Measurements from ENCODE around the gene TLDC2.
"Not testable (repeated sequence)": the region's sequence is repeated elsewhere in the genome, so short reads cannot be mapped to it uniquely, and the experiment has no call there.

Gene TLDC2

DNA sequence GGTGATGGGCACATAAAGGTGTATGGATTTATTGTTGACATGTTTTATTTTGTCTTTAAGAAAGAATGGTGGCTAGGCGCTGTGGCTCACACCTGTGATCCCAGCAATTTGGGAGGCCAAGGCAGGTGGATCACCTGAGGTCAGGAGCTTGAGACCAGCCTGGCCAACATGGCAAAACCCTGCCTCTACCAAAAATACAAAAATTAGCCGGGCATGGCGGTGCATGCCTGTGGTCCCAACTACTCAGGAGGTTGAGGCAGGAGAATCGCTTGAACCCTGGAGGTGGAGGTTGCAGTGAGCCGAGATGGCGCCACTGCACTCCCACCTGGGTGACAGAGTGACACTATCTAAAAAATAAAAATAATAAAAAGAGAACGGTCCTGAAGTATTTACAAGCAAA, 30.1 kb downstream of the TLDC2 start:
- not testable (repeated sequence) for DNase-seq (ENCODE audit: low read depth in 2 of 2)

- DNase-seq (ENCODE audit: low read depth in 2 of 2): no peak
Observed at GRCh38 chr20:36908603-36909002, 32.7 kb downstream of the TLDC2 start.

- DNase-seq (ENCODE audit: low read depth in 2 of 2): no peak
Observed at GRCh38 chr20:36916199-36916598, 40.3 kb downstream of the TLDC2 start.

DNA sequence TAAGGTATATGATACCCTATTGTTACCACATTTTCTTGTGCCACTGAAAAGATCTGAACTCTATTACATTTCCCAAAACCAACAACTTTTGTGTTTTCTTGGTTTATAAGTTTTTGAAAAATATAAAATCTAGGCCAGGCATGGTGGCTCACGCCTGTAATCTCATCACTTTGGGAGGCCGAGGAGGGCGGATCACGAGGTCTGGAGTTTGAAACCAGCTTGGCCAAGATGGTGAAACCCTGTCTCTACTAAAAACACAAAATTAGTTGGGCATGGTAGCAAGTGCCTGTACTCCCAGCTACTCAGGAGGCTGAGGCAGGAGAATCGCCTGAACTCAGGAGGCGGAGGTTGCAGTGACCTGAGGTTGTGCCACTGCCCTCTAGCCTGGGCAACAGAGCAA, 41.3 kb downstream of the TLDC2 start:
- no peak for DNase-seq (ENCODE audit: low read depth in 2 of 2)

GRCh38 chr20:36917943-36918342, 42.0 kb downstream of the TLDC2 start:
- DNase-seq (ENCODE audit: low read depth in 2 of 2): no peak

DNA sequence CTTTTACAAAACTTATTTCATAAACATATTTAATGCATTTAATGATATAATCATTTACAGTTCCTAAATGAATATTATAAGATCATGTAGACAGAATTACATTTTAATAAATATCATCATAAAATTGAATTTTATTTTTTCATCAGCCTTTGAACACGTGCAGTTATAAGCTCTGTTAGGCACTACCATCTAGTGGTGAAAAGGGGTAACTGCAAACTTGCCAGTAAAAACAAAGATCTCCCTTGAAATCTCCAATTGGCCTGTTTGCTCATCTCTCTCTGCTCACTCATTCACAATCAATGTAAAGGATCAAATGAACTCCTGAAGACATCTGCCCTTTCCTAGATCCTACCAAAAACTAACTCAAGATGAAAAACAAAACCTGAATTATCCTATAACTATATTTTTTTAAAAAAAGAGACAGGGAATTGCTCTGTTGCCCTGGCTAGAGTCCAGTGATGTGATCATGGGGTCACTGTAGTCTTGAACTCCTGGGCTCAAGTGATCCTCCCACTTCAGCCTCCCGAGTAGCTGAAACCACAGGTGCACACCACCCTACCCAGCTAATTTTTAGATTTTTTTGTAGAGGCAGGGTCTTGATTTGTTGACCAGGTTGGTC, 43.9 kb downstream of the TLDC2 start:
- DNase-seq (ENCODE audit: low read depth in 2 of 2): peak in 1 of 2 donors; percentile 36

GRCh38 chr20:36920334-36920730, 44.4 kb downstream of the TLDC2 start:
- no peak for DNase-seq (ENCODE audit: low read depth in 2 of 2)

DNA sequence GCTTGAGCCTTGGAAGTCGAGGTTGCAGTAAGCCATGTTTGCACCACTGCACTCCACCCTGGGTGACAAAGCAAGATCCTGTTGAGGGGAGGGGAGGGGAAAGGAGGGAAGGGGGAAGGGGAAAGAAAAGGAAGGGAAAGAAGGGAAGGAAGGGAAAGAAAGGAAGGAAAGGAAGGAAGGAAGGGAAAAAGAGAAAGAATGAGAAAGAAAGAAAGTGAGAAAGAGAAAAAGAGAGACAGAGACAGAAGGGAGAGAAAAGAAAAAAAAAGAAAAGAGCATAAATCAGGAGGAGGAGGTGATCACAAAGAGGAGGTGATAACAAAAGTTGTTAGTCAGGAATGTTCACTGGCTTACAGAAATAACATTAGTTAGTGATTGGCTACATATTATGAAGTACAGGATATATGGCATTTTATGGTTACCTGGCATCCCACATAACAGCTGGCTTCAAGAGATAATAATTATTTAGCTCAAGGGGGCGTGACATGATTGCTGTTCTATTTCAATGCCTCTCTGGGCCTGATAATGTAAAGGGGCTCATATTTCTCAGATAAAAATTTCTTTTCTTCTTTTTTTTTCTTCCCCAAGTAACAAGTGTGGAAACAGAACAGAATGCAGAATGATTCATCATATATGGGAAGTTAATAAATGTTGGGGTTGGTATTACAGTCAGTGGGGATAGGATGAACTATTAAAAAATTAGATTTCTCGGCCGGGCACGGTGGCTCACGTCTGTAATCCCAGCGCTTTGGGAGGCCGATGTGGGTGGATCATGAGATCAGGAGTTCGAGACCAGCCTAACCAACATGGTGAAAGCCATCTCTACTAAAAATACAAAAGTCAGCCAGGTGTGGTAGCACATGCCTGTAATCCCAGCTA, 48.5 kb downstream of the TLDC2 start:
- DNase-seq (ENCODE audit: low read depth in 2 of 2): no peak

DNA sequence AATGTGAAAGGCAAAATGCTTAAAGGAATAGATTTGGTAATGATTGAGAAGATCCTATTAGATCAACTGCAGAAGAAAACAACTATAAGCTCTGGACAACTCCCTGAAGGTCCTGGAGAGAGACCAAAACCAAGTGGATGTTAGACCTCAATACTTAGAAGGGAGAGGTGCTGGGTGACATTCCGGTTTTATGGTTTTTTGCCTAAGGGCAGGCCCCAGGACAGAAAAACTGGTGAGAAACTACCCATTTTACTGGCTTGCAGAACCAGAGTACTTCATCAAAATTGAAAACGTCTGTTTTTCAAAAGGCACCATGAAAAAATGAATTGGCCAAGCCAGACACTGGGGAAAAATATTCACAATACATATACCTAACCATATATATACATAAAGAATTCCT, 49.3 kb downstream of the TLDC2 start:
- DNase-seq (ENCODE audit: low read depth in 2 of 2): no peak

- DNase-seq (ENCODE audit: low read depth in 2 of 2): no peak
Observed at GRCh38 chr20:36926653-36927200, 50.8 kb downstream of the TLDC2 start.

DNA sequence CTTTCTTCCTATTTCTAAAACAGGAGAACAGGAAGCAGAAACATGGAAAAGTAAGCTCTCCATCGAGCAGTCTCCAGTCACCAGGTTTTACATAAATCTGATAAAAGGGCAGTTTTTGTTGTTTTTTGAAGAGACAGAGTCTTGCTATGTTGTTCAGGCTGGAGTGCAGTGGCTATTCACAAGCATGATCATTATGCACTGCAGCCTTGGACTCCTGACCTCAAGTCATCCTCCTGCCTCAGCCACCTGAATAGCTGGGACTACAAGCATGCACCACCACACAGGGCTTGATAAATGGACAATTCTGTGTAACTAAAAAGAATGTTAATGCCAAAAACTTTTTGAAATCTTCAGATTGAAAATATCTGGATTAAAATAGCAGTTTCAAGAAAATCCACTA, 51.8 kb downstream of the TLDC2 start:
- DNase-seq (ENCODE audit: low read depth in 2 of 2): no peak

DNA sequence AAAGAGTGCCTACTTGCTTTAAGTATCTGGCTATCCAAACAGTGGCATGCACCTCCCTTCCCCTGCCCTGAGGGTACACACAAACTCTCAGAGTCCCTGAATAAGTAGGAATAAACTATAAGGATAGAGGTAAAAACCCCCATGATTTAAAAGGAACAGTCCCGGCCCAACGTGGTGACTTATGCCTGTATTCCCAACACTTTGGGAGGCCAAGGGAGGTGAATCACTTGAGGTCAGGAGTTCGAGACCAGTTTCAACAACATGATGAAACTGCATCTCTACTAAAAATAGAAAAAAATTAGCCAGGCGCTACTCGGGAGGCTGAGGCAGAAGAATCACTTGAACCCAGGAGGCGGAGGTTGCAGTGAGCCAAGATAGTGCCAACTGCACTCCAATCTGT, 53.4 kb downstream of the TLDC2 start:
- no peak for DNase-seq (ENCODE audit: low read depth in 2 of 2)

GRCh38 chr20:36929691-36930090, 53.8 kb downstream of the TLDC2 start:
- DNase-seq (ENCODE audit: low read depth in 2 of 2): no peak

- not testable (repeated sequence) for DNase-seq (ENCODE audit: low read depth in 2 of 2)
Observed at GRCh38 chr20:36932067-36932466, 56.1 kb downstream of the TLDC2 start.

- DNase-seq (ENCODE audit: low read depth in 2 of 2): no peak
Observed at GRCh38 chr20:36932476-36933426, 56.8 kb downstream of the TLDC2 start.

DNA sequence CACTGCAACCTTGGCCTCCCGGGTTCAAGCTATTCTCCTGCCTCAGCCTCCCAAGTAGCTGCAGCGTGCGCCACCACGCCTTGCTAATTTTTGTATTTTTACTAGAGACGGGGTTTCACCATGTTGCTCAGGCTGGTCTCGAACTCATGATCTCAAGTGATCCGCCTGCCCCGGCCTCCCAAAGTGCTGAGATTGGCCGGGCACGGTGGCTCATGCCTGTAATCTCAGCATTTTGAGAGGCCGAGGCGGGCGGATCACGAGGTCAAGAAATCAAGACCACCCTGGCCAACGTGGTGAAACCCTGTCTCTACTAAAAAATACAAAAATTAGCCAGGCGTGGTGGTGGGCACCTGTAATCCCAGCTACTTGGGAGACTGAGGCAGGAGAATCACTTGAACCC, 57.6 kb downstream of the TLDC2 start:
- DNase-seq (ENCODE audit: low read depth in 2 of 2): not testable (repeated sequence)

GRCh38 chr20:36936341-36936740, 60.4 kb downstream of the TLDC2 start:
- DNase-seq (ENCODE audit: low read depth in 2 of 2): no peak

- not testable (repeated sequence) for DNase-seq (ENCODE audit: low read depth in 2 of 2)
Observed at GRCh38 chr20:36936761-36937401, 60.9 kb downstream of the TLDC2 start.

- DNase-seq (ENCODE audit: low read depth in 2 of 2): no peak
Observed at GRCh38 chr20:36937402-36937770, 61.4 kb downstream of the TLDC2 start.

DNA sequence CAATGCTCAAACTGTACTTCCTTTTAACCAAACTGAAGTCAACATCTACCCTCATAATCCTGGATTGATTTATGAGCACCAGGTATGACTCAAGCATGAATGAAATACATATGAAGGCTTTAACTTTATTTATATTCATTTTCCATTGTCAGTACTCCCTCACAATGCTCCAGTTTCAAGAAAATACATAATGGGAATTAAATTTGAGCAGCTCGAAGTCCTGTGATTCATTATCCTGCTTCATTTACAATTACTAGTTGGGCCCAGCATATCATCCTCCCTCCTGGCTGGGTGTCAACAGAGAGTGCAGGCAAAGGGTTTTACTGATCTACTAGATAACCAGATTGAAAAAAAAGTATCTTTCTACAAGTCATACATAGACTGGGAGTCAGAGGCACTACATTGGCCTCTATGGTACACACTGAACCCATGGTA, 65.5 kb downstream of the TLDC2 start:
- no peak for DNase-seq (ENCODE audit: low read depth in 2 of 2)

All from activated CD4-positive, alpha-beta T cell treated with anti-CD3 and anti-CD28 coated beads for 24 hours (primary cell).